Neuronal stem cell (in vitro differentiated cells): ENCODE data around the gene NPHP4.

Source experiments
- DNase-seq: peaks from one replicate; pipeline ENCODE4 v3.0.0-alpha.2; 2013; ENCODE audit warnings: low spot score
- H2AFZ ChIP-seq: one replicate; pipeline ENCODE4 v1.6.1; 2013; ENCODE audit warnings: mild to moderate bottlenecking, low read length, inconsistent platforms
- H2AK5ac ChIP-seq: 2 replicates; pipeline ENCODE4 v1.6.1; 2013; ENCODE audit warnings: low read depth, mild to moderate bottlenecking, inconsistent platforms, low read length, moderate library complexity, mixed read lengths
- H2BK120ac ChIP-seq: 2 replicates; pipeline ENCODE4 v1.6.1; 2013; ENCODE audit warnings: low read depth, mild to moderate bottlenecking, inconsistent platforms, low read length, moderate library complexity, mixed read lengths
- H2BK12ac ChIP-seq: one replicate; pipeline ENCODE4 v1.6.1; 2013; ENCODE audit warnings: low read length, inconsistent platforms
- H2BK15ac ChIP-seq: 2 replicates; pipeline ENCODE4 v1.6.1; 2013; ENCODE audit warnings: mild to moderate bottlenecking, low read length, inconsistent platforms, mixed read lengths
- H2BK5ac ChIP-seq: one replicate; pipeline ENCODE4 v1.6.1; 2013; ENCODE audit warnings: inconsistent platforms, mild to moderate bottlenecking, low read length, moderate library complexity
- H3K14ac ChIP-seq: one replicate; pipeline ENCODE4 v1.6.1; 2013; ENCODE audit warnings: low read length, inconsistent platforms
- H3K18ac ChIP-seq: 2 replicates; pipeline ENCODE4 v1.6.1; 2013; ENCODE audit warnings: low read length, inconsistent platforms
- H3K23ac ChIP-seq: 2 replicates; pipeline ENCODE4 v1.6.1; 2013; ENCODE audit warnings: low read depth, mild to moderate bottlenecking, mixed read lengths, low read length, inconsistent platforms; ENCODE audit not compliant: poor library complexity
- H3K27ac ChIP-seq: replicated peaks from 3 replicates; pipeline ENCODE4 v1.5.1; 2013; ENCODE audit warnings: low read length, inconsistent platforms
- H3K27me3 ChIP-seq, 3 experiments: 2 replicates each; pipeline ENCODE4 v1.6.1; 2013; ENCODE audit warnings: low read length in 3 of 3, mild to moderate bottlenecking in 2 of 3, inconsistent platforms in 1 of 3, low read depth in 1 of 3, mixed read lengths in 1 of 3, moderate library complexity in 1 of 3; ENCODE audit not compliant: control insufficient read depth in 3 of 3, insufficient read depth in 3 of 3
- H3K36me3 ChIP-seq, 2 donors: replicated peaks in 1 of 2; 2 replicates each; pipeline ENCODE4 v1.6.1; 2013; ENCODE audit warnings: low read length in 2 of 2; ENCODE audit not compliant: control insufficient read depth in 2 of 2, insufficient read depth in 2 of 2
- H3K4ac ChIP-seq: 2 replicates; pipeline ENCODE4 v1.6.1; 2013; ENCODE audit warnings: inconsistent platforms, mild to moderate bottlenecking, low read length, moderate library complexity
- H3K4me1 ChIP-seq, 2 donors: 1 replicate in 1 of 2; 2 replicates in 1 of 2; pipeline ENCODE4 v1.6.1; 2013; ENCODE audit warnings: low read length in 2 of 2, low read depth in 1 of 2; ENCODE audit not compliant: control insufficient read depth in 2 of 2, insufficient read depth in 1 of 2
- H3K4me2 ChIP-seq: one replicate; pipeline ENCODE4 v1.6.1; 2013; ENCODE audit warnings: mild to moderate bottlenecking, low read length, inconsistent platforms; ENCODE audit not compliant: insufficient read depth, poor library complexity, severe bottlenecking
- H3K4me3 ChIP-seq, 2 donors: 2 replicates each; pipeline ENCODE4 v1.5.1; 2013; ENCODE audit warnings: low read length in 2 of 2, mild to moderate bottlenecking in 2 of 2, inconsistent platforms in 1 of 2, moderate library complexity in 1 of 2
- H3K79me1 ChIP-seq: one replicate; pipeline ENCODE4 v1.6.1; 2013; ENCODE audit warnings: low read depth, mild to moderate bottlenecking, inconsistent platforms, low read length, moderate library complexity
- H3K9ac ChIP-seq: one replicate; pipeline ENCODE4 v1.6.1; 2013; ENCODE audit warnings: mild to moderate bottlenecking, low read depth, low read length, inconsistent platforms; ENCODE audit not compliant: poor library complexity
- H3K9me3 ChIP-seq, 2 donors: replicated peaks in 1 of 2; 2 replicates each; pipeline versions ENCODE3 to v1.6.1; 2013; ENCODE audit warnings: low read length in 2 of 2, mild to moderate bottlenecking in 2 of 2, inconsistent platforms in 1 of 2, low read depth in 1 of 2, mixed read lengths in 1 of 2, moderate library complexity in 1 of 2; ENCODE audit not compliant: control insufficient read depth in 2 of 2, insufficient read depth in 1 of 2
- H4K8ac ChIP-seq: one replicate; pipeline ENCODE4 v1.6.1; 2013; ENCODE audit warnings: low read depth, mild to moderate bottlenecking, inconsistent platforms, low read length, moderate library complexity
- H4K91ac ChIP-seq: one replicate; pipeline ENCODE4 v1.6.1; 2013; ENCODE audit warnings: low read length, low read depth, mild to moderate bottlenecking, inconsistent platforms; ENCODE audit not compliant: poor library complexity
- WGBS, 2 donors: extraction: QIAGEN DNeasy Blood & Tissue Kit; methylation state at CpG; one replicate each; pipeline ENCODE4 v1.1.7; 2013; ENCODE audit warnings: missing lambda C conversion rate in 2 of 2, mixed read lengths in 1 of 2; ENCODE audit not compliant: insufficient read length in 2 of 2, insufficient replicate concordance in 1 of 2; ENCODE audit errors: extremely low coverage in 2 of 2; 5-methylcytosine and 5-hydroxymethylcytosine counted together

The NPHP4 gene

DNA sequence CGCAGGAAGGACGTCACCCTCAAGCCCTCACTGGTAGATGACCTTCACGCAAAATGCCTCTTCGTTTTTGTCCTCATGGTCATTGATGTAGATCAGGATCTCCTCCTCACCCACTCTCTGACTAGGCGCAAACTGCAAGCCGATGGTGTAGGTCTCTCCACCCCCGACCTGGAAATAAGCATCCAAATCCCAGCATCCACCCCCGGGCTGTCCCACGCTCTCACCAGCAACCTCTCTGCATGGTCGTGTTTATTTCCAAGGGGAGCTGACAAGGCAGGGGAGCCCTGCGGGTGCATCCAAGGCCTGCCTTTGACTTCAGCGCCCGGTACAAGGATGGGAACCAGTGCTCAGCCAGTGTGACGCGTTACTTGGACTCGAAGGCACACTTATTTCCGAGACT lies 129.0 kb downstream of the NPHP4 start:
- no peak for DNase-seq
- peak overlapping the region; percentile 19 for H2BK5ac ChIP-seq
- no peak overlapping the region for H2BK120ac ChIP-seq
- H3K18ac ChIP-seq: no peak overlapping the region
- H3K23ac ChIP-seq: peak overlapping the region; percentile 52
- H3K4me3 ChIP-seq: no peak overlapping the region
- no peaks in the 10 kb centered on the region for H3K27me3 ChIP-seq
- WGBS, 2 donors: no CpG with 5 or more reads among the region's 17 CpGs
- H3K4ac ChIP-seq: no peak overlapping the region
- no peak overlapping the region for H4K91ac ChIP-seq
- H3K9me3 ChIP-seq: no peaks in the 10 kb centered on the region
- no peak overlapping the region for H3K14ac ChIP-seq
- peaks cover 0 to 13% of the 10 kb centered on the region in 2 donors for H3K4me1 ChIP-seq
- H2AFZ ChIP-seq: no peak overlapping the region
- peaks cover 6% of the 10 kb centered on the region for H3K79me1 ChIP-seq
- H3K36me3 ChIP-seq: peaks cover 6 to 15% of the 10 kb centered on the region in 2 donors
- H3K4me2 ChIP-seq: no peak overlapping the region
- H2AK5ac ChIP-seq: no peak overlapping the region
- H3K27ac ChIP-seq: no peak overlapping the region
- no peak overlapping the region for H2BK15ac ChIP-seq
- no peak overlapping the region for H3K9ac ChIP-seq
- H4K8ac ChIP-seq: no peak overlapping the region
- H2BK12ac ChIP-seq: no peak overlapping the region

DNA sequence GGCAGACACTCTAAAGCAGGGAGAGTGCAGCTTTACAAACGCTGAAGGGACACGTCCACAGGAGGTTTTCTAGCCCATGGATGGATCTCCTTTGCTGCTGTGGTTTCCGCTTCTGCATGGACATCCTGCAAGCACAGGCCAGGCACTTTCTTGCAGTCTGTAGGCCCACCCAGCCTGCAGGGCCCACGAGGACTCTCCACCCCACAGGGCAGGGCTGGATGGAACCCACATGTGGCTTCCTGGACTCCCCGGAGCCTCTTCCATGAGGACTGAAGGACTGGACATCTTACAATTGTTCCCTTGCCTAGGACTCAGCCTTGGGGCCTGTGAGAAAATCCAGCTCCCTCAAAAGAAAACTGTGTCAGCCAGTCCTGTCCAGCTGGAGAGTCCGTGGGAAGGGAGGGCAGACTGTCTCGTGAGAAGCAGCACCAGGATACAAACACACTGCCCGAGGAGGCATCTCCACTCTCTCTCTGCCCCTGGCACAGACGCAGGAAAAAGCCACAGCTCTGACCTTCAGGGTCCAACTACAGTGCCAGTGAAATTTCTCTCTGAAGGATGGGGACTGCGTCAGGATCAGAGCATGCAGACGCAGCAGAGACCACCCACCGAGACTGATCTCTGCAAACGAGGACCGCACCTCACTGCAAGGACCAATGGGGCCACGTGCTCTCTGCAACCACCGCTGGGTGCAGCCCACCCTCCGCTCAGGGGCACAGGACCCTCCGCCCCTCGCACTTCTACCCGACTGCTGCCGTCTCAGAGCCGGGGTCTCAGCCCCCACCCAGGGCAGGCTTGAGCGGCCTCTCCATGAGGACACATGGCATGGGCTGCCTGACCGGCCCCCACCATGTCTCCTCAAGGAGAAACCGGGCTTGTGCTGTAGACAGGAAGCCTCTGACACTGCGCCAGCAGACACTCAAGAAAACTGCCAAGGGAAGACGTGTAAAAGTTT lies 130.1 kb downstream of the NPHP4 start:
- Histone ChIP-seq H3K9me3 (no peaks in the 10 kb centered on the region), H3K14ac (no peak overlapping the region), H2AK5ac (no peak overlapping the region), H2BK15ac (no peak overlapping the region), H3K27ac (no peak overlapping the region), H3K4me3 (no peak overlapping the region), H3K9ac (no peak overlapping the region), H3K79me1 (peaks cover 2% of the 10 kb centered on the region), H3K36me3 (peaks cover 6 to 15% of the 10 kb centered on the region in 2 donors), H3K23ac (no peak overlapping the region), H2BK5ac (no peak overlapping the region), H3K4me1 (peaks cover 0 to 13% of the 10 kb centered on the region in 2 donors), H4K91ac (no peak overlapping the region), H3K27me3 (no peaks in the 10 kb centered on the region), H3K4me2 (no peak overlapping the region), H4K8ac (no peak overlapping the region), H3K18ac (no peak overlapping the region), H2BK120ac (no peak overlapping the region), H3K4ac (no peak overlapping the region), H2AFZ (no peak overlapping the region), H2BK12ac (no peak overlapping the region)
- DNase-seq: no peak
- WGBS, 2 donors: no CpG with 5 or more reads among the region's 27 CpGs

DNA sequence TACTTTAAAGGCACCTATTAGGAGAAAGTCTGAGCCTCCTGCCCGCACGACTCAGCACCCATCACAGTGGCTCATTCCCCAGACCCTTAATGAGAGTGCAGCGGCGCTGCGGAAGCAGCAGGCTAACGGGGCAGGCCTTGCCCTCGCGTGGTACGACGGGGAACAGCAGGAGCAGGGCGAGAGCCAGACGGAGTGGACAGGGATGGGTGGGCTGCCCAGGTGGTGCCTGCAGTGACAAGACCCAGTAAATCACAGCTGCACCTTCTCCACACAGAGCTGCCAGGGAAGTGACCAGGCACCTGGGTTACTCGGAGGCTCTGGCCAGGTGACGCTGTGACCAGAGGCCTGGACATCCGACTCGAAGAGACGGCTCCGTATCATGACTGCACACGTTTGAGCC lies 131.9 kb downstream of the NPHP4 start:
- Histone ChIP-seq H4K8ac (no peak overlapping the region), H3K4ac (no peak overlapping the region), H3K27me3 (no peaks in the 10 kb centered on the region), H3K79me1 (peaks cover 2% of the 10 kb centered on the region), H4K91ac (no peak overlapping the region), H2BK12ac (peak overlapping the region; percentile 92), H3K4me1 (peaks cover 0 to 6% of the 10 kb centered on the region in 2 donors), H3K23ac (peak overlapping the region; percentile 94), H2BK15ac (no peak overlapping the region), H3K4me3 (no peak overlapping the region), H2AFZ (no peak overlapping the region), H3K14ac (no peak overlapping the region), H3K9me3 (no peaks in the 10 kb centered on the region), H3K27ac (no peak overlapping the region), H2AK5ac (no peak overlapping the region), H2BK5ac (no peak overlapping the region), H2BK120ac (no peak overlapping the region), H3K9ac (peak overlapping the region; percentile 30), H3K18ac (peak overlapping the region; percentile 19), H3K36me3 (peaks cover 6 to 15% of the 10 kb centered on the region in 2 donors), H3K4me2 (no peak overlapping the region)
- WGBS, 2 donors: no CpG with 5 or more reads among the region's 19 CpGs
- no peak for DNase-seq

DNA sequence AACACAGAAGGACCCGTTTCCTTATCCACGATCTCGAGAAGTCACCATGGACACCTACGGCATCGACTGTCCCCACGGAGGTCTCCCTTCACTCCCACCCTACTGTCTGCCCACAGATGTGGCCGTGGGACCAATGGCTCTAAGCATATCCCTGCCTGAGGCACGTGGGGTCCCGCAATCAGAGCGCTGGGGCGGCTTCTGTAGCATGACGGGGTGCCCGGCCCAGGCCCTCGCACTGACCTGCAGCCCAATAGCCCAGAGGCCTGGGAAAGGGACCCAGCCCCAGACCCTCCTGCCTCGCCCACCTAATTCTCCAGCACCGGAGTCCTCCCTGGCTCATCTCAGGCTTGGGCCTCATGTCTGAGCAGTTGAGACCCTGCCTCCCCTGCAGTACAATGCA lies 132.5 kb downstream of the NPHP4 start:
- Histone ChIP-seq H3K4ac (no peak overlapping the region), H3K4me2 (no peak overlapping the region), H3K36me3 (peaks cover 6 to 15% of the 10 kb centered on the region in 2 donors), H3K14ac (no peak overlapping the region), H2BK12ac (no peak overlapping the region), H3K27me3 (no peaks in the 10 kb centered on the region), H3K9me3 (no peaks in the 10 kb centered on the region), H3K27ac (no peak overlapping the region), H3K4me3 (no peak overlapping the region), H3K9ac (no peak overlapping the region), H2BK5ac (no peak overlapping the region), H2BK15ac (no peak overlapping the region), H3K18ac (no peak overlapping the region), H2BK120ac (no peak overlapping the region), H4K91ac (no peak overlapping the region), H3K79me1 (peaks cover 2% of the 10 kb centered on the region), H4K8ac (no peak overlapping the region), H3K4me1 (peaks cover 0 to under 1% of the 10 kb centered on the region in 2 donors), H2AK5ac (no peak overlapping the region), H2AFZ (no peak overlapping the region), H3K23ac (peak overlapping the region; percentile 31)
- WGBS, 2 donors: no CpG with 5 or more reads among the region's 16 CpGs
- DNase-seq: no peak
